ACC112 (cell line): ENCODE results near the gene CRYM.
"Not testable (repeated sequence)": the region's sequence is repeated elsewhere in the genome, so short reads cannot be mapped to it uniquely, and the experiment has no call there.

Experiments used
- H2AFZ ChIP-seq: fragments of 200-600 bp; sonication (generic); one replicate; pipeline ENCODE4 v1.6.0; 2017; ENCODE audit warnings: antibody characterized with exemption, low read length; ENCODE audit not compliant: unreplicated experiment
- H3K27ac ChIP-seq: fragments of 200-600 bp; sonication (generic); 2 replicates; pipeline ENCODE4 v1.5.1; 2014; ENCODE audit warnings: low read depth, mild to moderate bottlenecking, antibody characterized with exemption, low read length, moderate library complexity
- H3K27me3 ChIP-seq: fragments of 200-600 bp; sonication (generic); 2 replicates; pipeline ENCODE4 v1.6.1; 2014; ENCODE audit warnings: mild to moderate bottlenecking, antibody characterized with exemption, low read length, moderate library complexity, mixed read lengths; ENCODE audit not compliant: insufficient read depth
- H3K36me3 ChIP-seq: fragments of 200-600 bp; sonication (generic); 2 replicates; pipeline ENCODE4 v1.6.1; 2016; ENCODE audit warnings: mild to moderate bottlenecking, antibody characterized with exemption, low read length, moderate library complexity, mixed read lengths; ENCODE audit not compliant: insufficient read depth
- H3K4me1 ChIP-seq: fragments of 200-600 bp; sonication (generic); one replicate; pipeline ENCODE4 v1.6.1; 2016; ENCODE audit warnings: low read length, mixed read lengths; ENCODE audit not compliant: insufficient read depth, unreplicated experiment, control insufficient read depth
- H3K4me3 ChIP-seq: fragments of 200-600 bp; sonication (generic); 2 replicates; pipeline ENCODE4 v1.5.1; 2014; ENCODE audit warnings: mild to moderate bottlenecking, low read depth, low read length
- H3K79me2 ChIP-seq: fragments of 200-600 bp; sonication (generic); one replicate; pipeline ENCODE4 v1.6.0; 2016; ENCODE audit warnings: low read length; ENCODE audit not compliant: control insufficient read depth, unreplicated experiment, insufficient read depth

Gene CRYM

GRCh38 chr16:21277927-21278706 lies at the start of gene CRYM:
Gene CRYM, minus strand, starts transcription at chr16:21278290. Its CDS starts 39 bp downstream, at chr16:21278251.
- Histone ChIP-seq H3K79me2 (no peaks in the 10 kb centered on the region), H3K27ac (no peak within 1 kb of the TSS), H3K4me3 (peak within 1 kb of the TSS; percentile 72), H3K27me3 (peaks cover 87% of the 10 kb centered on the region), H3K4me1 (peaks cover 7% of the 10 kb centered on the region), H2AFZ (peak within 1 kb of the TSS; percentile 82), H3K36me3 (no peaks in the 10 kb centered on the region)

- Histone ChIP-seq H3K36me3 (no peaks in the 10 kb centered on the region), H3K79me2 (no peaks in the 10 kb centered on the region), H2AFZ (no peak overlapping the region), H3K27ac (no peak overlapping the region), H3K4me1 (no peaks in the 10 kb centered on the region), H3K4me3 (no peak overlapping the region), H3K27me3 (no peaks in the 10 kb centered on the region)
Measured at GRCh38 chr16:21327046-21327445, 49.0 kb upstream of the CRYM start.

- Histone ChIP-seq H3K79me2 (no peaks in the 10 kb centered on the region), H3K27me3 (no peaks in the 10 kb centered on the region), H2AFZ (no peak overlapping the region), H3K27ac (no peak overlapping the region), H3K4me1 (no peaks in the 10 kb centered on the region), H3K36me3 (no peaks in the 10 kb centered on the region), H3K4me3 (no peak overlapping the region)
Measured at GRCh38 chr16:21326459-21326858, 48.4 kb upstream of the CRYM start.

GRCh38 chr16:21324267-21324666 lies 46.2 kb upstream of the CRYM start:
- H3K27me3 ChIP-seq, result no peaks in the 10 kb centered on the region
- H3K4me1 ChIP-seq, result no peaks in the 10 kb centered on the region
- H2AFZ ChIP-seq, result no peak overlapping the region
- H3K79me2 ChIP-seq, result no peaks in the 10 kb centered on the region
- no peaks in the 10 kb centered on the region for H3K36me3 ChIP-seq
- no peak overlapping the region for H3K4me3 ChIP-seq
- no peak overlapping the region for H3K27ac ChIP-seq

- not testable (repeated sequence) for H3K27me3 ChIP-seq, H3K4me3 ChIP-seq, H3K36me3 ChIP-seq, H3K27ac ChIP-seq, H3K4me1 ChIP-seq, H3K79me2 ChIP-seq, H2AFZ ChIP-seq
Measured at GRCh38 chr16:21322251-21322650, 44.2 kb upstream of the CRYM start.

GRCh38 chr16:21321736-21322135 lies 43.6 kb upstream of the CRYM start:
- Histone ChIP-seq H3K4me3 (no peak overlapping the region), H3K79me2 (no peaks in the 10 kb centered on the region), H3K27me3 (no peaks in the 10 kb centered on the region), H3K36me3 (no peaks in the 10 kb centered on the region), H3K4me1 (no peaks in the 10 kb centered on the region), H3K27ac (no peak overlapping the region), H2AFZ (no peak overlapping the region)

GRCh38 chr16:21314339-21314738 lies 36.2 kb upstream of the CRYM start:
- Histone ChIP-seq H3K27ac (no peak overlapping the region), H3K27me3 (no peaks in the 10 kb centered on the region), H3K4me3 (no peak overlapping the region), H3K79me2 (peaks cover 3% of the 10 kb centered on the region), H2AFZ (no peak overlapping the region), H3K4me1 (no peaks in the 10 kb centered on the region), H3K36me3 (no peaks in the 10 kb centered on the region)

- H3K4me3 ChIP-seq, H3K27ac ChIP-seq, H3K4me1 ChIP-seq, H3K36me3 ChIP-seq, H2AFZ ChIP-seq, H3K27me3 ChIP-seq, H3K79me2 ChIP-seq: not testable (repeated sequence)
Measured at GRCh38 chr16:21312863-21313372, 34.8 kb upstream of the CRYM start.

- not testable (repeated sequence) for H3K4me1 ChIP-seq, H3K27ac ChIP-seq, H3K27me3 ChIP-seq, H3K36me3 ChIP-seq, H3K4me3 ChIP-seq, H3K79me2 ChIP-seq, H2AFZ ChIP-seq
Measured at GRCh38 chr16:21312046-21312445, 34.0 kb upstream of the CRYM start.

GRCh38 chr16:21306712-21307111 lies 28.6 kb upstream of the CRYM start:
- not testable (repeated sequence) for H3K36me3 ChIP-seq, H3K27ac ChIP-seq, H3K27me3 ChIP-seq, H2AFZ ChIP-seq, H3K4me3 ChIP-seq
- Histone ChIP-seq H3K4me1 (peaks cover 18% of the 10 kb centered on the region), H3K79me2 (peaks cover 15% of the 10 kb centered on the region)

- Histone ChIP-seq H3K79me2 (peaks cover 12% of the 10 kb centered on the region), H3K27me3 (no peaks in the 10 kb centered on the region), H3K36me3 (no peaks in the 10 kb centered on the region), H3K27ac (peak overlapping the region; percentile 87), H3K4me3 (peak overlapping the region; percentile 88), H2AFZ (peak overlapping the region; percentile 65), H3K4me1 (peaks cover 23% of the 10 kb centered on the region)
Measured at GRCh38 chr16:21302898-21303528, 24.9 kb upstream of the CRYM start.
